Nephron progenitor cell (in vitro differentiated cells): ENCODE data around the gene CAMK2D.

ENCODE experiments used
- DNase-seq: peaks from one replicate; pipeline ENCODE4 v3.0.0; 2021
- H3K27ac Mint-ChIP-seq: 2 replicates; pipeline ENCODE4 v1.8.0; 2021; ENCODE audit warnings: mild to moderate bottlenecking, moderate library complexity, mixed read lengths
- H3K27me3 Mint-ChIP-seq: 2 replicates; pipeline ENCODE4 v1.8.0; 2021; ENCODE audit warnings: mild to moderate bottlenecking, low read depth, mixed read lengths; ENCODE audit not compliant: poor library complexity
- H3K36me3 Mint-ChIP-seq: 2 replicates; pipeline ENCODE4 v1.8.0; 2021; ENCODE audit warnings: low read depth, mixed read lengths
- H3K4me1 Mint-ChIP-seq: 2 replicates; pipeline ENCODE4 v1.8.0; 2021; ENCODE audit warnings: mixed read lengths
- H3K4me3 Mint-ChIP-seq: 2 replicates; pipeline ENCODE4 v1.8.0; 2021; ENCODE audit warnings: mild to moderate bottlenecking, moderate library complexity, mixed read lengths
- H3K9me3 Mint-ChIP-seq: 2 replicates; pipeline ENCODE4 v1.8.0; 2021; ENCODE audit warnings: mild to moderate bottlenecking, moderate library complexity, mixed read lengths
- TF ChIP-seq, protein P1 (sequence below): fragments of 200-600 bp; sonication (generic); IDR thresholded peaks from 2 replicates; pipeline ENCODE4 v1.5.0; 2021; ENCODE audit warnings: antibody characterized with exemption

CAMK2D gene

DNA sequence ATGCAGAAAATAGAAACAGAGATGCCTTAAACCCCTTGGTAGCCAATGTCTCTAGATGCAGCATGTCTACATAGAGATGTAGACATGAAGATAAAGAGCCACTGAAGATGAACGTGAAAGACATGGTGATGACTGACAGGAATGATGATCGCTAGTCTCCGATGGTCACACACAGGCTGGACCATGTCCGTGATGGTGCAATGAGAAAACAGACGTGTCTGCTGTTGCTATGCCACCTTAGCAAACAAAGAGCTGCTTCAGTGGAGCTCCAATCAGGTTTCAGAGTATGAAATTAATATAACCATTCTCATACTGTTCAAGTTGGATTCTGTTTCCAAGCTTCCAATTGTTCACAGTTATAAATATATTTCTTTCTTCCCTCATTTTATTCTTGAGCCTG, 256.5 kb downstream of the CAMK2D start:
- no peak for DNase-seq
- H3K4me3 Mint-ChIP-seq = no peak overlapping the region
- no peaks in the 10 kb centered on the region for H3K9me3 Mint-ChIP-seq
- TF ChIP-seq, protein P1, sequence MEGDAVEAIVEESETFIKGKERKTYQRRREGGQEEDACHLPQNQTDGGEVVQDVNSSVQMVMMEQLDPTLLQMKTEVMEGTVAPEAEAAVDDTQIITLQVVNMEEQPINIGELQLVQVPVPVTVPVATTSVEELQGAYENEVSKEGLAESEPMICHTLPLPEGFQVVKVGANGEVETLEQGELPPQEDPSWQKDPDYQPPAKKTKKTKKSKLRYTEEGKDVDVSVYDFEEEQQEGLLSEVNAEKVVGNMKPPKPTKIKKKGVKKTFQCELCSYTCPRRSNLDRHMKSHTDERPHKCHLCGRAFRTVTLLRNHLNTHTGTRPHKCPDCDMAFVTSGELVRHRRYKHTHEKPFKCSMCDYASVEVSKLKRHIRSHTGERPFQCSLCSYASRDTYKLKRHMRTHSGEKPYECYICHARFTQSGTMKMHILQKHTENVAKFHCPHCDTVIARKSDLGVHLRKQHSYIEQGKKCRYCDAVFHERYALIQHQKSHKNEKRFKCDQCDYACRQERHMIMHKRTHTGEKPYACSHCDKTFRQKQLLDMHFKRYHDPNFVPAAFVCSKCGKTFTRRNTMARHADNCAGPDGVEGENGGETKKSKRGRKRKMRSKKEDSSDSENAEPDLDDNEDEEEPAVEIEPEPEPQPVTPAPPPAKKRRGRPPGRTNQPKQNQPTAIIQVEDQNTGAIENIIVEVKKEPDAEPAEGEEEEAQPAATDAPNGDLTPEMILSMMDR = no peak
- H3K4me1 Mint-ChIP-seq = peaks cover 7% of the 10 kb centered on the region
- no peaks in the 10 kb centered on the region for H3K27me3 Mint-ChIP-seq
- peaks cover 13% of the 10 kb centered on the region for H3K36me3 Mint-ChIP-seq
- H3K27ac Mint-ChIP-seq = no peak overlapping the region

- DNase-seq = no peak
- TF ChIP-seq, protein P1 = no peak
Observed at GRCh38 chr4:113504422-113504821, 257.1 kb downstream of the CAMK2D start.

GRCh38 chr4:113503691-113504090, 257.8 kb downstream of the CAMK2D start:
- Mint-ChIP-seq H3K36me3 (peaks cover 16% of the 10 kb centered on the region), H3K9me3 (no peaks in the 10 kb centered on the region), H3K4me3 (no peak overlapping the region), H3K27me3 (no peaks in the 10 kb centered on the region), H3K27ac (no peak overlapping the region), H3K4me1 (peaks cover 7% of the 10 kb centered on the region)
- TF ChIP-seq, protein P1 = no peak
- no peak for DNase-seq

More at GRCh38 chr4:113504422-113504821, 257.1 kb downstream of the CAMK2D start:
- no peak overlapping the region for H3K4me3 Mint-ChIP-seq
- H3K27me3 Mint-ChIP-seq = no peaks in the 10 kb centered on the region
- H3K4me1 Mint-ChIP-seq = peaks cover 7% of the 10 kb centered on the region
- no peak overlapping the region for H3K27ac Mint-ChIP-seq
- H3K36me3 Mint-ChIP-seq = peaks cover 16% of the 10 kb centered on the region
- H3K9me3 Mint-ChIP-seq = no peaks in the 10 kb centered on the region

DNA sequence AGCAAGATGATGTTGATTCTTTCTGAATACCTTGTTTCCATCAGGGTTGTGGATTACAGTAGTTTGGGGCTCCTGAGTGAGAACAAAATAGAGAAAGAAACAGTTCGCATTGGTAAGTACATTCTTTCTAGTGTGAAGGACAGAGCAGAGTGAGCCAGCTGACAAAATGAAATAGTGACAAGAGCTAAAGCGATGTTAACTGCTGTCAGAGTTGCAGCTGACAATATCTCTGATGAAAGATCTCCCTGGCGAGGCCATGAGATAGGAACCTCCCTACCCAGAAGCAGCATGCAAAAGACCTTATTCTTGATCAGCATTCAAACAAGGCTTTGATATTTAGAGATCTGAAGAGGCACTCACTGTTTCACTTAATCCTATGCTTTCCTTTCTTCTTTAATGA, 258.6 kb downstream of the CAMK2D start:
- DNase-seq = no peak
- TF ChIP-seq, protein P1 = no peak
- Mint-ChIP-seq H3K27ac (peak overlapping the region; percentile 78), H3K36me3 (peaks cover 17% of the 10 kb centered on the region), H3K4me1 (peaks cover 7% of the 10 kb centered on the region), H3K9me3 (no peaks in the 10 kb centered on the region), H3K4me3 (no peak overlapping the region), H3K27me3 (no peaks in the 10 kb centered on the region)

- Mint-ChIP-seq H3K36me3 (peaks cover 22% of the 10 kb centered on the region), H3K27me3 (no peaks in the 10 kb centered on the region), H3K27ac (no peak overlapping the region), H3K4me1 (peaks cover 10% of the 10 kb centered on the region), H3K9me3 (no peaks in the 10 kb centered on the region), H3K4me3 (no peak overlapping the region)
- no peak for DNase-seq
- TF ChIP-seq, protein P1 = no peak
Observed at GRCh38 chr4:113502476-113502875, 259.1 kb downstream of the CAMK2D start.

DNA sequence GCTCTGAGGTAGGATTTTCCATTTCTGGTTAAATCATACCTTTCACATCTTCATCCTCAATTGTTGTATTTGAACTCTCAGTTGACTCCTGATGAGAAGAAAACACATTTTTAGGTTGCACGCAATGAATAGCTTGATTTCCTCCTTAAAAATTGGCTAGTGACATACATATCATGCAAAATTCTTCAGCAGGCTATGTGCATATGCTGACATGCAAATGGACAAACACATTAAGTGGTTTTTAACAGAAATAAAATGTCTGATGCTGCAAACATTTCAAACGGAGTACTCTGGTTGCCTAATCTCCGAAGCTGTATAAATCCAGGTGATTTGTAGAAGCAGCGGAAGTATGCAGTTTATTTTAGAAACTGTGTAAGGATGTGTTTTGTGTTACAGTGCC, 261.1 kb downstream of the CAMK2D start:
- H3K27me3 Mint-ChIP-seq = no peaks in the 10 kb centered on the region
- no peak for DNase-seq
- peaks cover 38% of the 10 kb centered on the region for H3K36me3 Mint-ChIP-seq
- peaks cover 17% of the 10 kb centered on the region for H3K4me1 Mint-ChIP-seq
- TF ChIP-seq, protein P1 = no peak
- peaks cover 6% of the 10 kb centered on the region for H3K9me3 Mint-ChIP-seq
- H3K27ac Mint-ChIP-seq = no peak overlapping the region
- H3K4me3 Mint-ChIP-seq = no peak overlapping the region
